Right hindlimb (tissue), 1 donor: ENCODE measurements around the gene DEDD2.

ENCODE experiments used
- DNase-seq: peaks from one replicate; pipeline ENCODE4 v3.0.0-alpha.2; 2018

Gene DEDD2

DNA sequence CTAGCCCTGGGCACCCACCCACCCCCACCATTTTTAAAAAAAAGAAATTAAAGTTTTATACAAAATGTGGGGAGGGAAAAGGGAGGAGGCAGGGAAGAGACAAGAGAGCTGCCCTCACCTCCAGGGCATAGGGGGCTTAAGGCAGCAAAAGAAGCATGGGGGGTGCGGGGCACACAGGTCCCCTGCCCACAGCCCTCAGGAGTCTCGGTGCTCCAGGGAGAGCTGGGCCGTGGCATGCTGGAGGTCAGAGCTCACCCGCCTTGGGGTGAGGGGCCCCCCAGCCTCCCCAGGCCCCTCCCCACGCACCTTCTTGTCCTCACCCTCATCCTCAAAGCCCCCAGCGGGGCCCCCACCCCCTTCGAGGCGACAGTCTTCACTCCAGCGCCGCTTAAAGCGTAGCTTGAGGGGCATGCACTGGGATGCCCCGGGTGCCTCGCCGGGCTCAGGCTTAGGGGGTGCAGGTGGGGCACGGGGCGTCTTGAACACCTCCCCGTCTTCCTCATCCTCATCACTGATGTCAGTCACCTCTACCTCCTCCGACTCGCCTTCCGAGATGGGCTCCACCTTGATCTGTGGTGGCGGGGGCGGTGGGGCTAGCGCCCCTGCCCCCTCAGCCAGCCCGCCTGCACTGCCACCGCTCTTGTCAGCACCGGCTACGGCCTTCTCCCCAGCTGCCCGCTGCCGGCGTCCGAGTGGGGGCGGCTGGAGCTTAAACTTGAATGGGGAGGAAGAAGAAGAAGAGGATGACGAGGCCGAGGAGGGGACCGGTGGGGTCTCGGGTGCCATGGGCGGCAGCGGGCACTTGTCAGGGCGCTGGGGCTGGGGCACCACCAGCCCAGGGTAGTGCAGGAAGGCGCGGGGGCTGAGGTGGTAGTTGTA, 31.0 kb upstream of the DEDD2 start:
- no peak for DNase-seq

- peak; percentile 25 for DNase-seq
These were observed 30.2 kb upstream of the DEDD2 start for GRCh38 chr19:42247640-42248199.

- DNase-seq: peak; percentile 19
These were observed 29.6 kb upstream of the DEDD2 start for GRCh38 chr19:42246922-42247639.

- DNase-seq: peak; percentile 81
These were observed 28.9 kb upstream of the DEDD2 start for GRCh38 chr19:42246143-42246921.

- no peak for DNase-seq
These were observed 27.8 kb upstream of the DEDD2 start for GRCh38 chr19:42245231-42245630.

DNA sequence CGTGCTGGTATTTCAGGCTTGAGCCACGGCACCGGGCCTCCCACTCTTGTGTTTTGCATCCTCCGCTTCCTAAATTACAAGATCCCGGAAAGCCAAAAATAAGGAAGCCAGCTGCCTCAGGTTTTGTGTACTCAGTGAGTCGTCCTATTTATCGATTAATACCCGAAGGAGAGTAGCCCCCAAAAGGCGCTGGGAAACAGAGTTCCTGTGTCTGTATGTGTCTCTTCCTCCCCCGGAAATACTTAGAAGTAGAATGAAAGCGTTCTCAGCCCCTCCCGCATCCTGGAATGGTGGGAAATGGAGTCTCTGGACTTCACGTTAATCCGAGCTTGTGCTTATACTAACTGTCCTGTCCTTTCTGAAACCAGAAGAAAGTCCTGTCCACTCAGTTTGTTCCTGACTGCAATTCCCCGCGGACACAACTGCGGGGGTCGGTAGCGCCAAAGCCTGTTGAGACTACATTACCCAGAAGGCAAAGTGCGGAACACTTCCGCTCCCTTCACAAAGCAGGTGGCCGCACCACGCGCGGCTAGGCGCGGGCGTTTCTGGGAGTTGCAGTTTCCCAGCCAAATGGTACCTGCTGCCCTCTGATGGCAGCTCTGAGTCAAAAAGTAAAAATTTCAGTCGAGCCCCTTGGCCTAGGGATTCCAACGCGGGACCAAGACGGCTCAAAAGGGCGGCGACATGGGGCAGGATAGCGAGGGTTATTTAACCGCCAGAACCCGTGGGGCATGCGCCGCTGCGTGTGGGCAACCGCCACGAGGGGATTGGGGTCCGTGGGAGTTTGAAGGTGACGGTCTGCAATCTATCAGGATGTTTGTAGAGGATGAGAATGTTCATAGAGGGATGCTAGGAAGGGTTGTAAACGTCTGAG, 27.1 kb upstream of the DEDD2 start:
- peak; percentile 96 for DNase-seq

GRCh38 chr19:42242512-42243409, 25.3 kb upstream of the DEDD2 start, which contains the start of gene GSK3A:
GSK3A (minus strand) TSS chr19:42242602; CDS start chr19:42242465, 137 bp downstream.
- peak; percentile 99 for DNase-seq

GRCh38 chr19:42242069-42242511, 24.6 kb upstream of the DEDD2 start:
- no peak for DNase-seq

DNA sequence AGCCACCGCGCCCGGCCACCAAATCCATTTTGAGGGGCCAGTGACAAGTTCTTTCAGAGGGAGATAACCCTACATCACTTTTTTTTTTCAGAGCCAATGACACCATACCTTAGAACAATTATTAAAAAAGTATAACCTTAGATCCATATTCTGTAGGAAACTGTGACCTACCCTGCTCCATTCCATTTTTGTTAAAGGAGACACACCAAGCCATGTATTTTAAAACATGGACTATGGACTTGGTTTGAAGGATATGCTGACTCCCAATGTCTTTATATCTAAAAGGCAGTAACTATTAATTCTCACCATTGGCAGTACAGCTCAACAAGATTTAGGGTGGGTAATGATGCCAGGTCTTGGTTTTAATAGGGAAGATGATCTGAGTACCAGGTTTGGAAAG, 23.8 kb upstream of the DEDD2 start:
- DNase-seq: no peak

DNA sequence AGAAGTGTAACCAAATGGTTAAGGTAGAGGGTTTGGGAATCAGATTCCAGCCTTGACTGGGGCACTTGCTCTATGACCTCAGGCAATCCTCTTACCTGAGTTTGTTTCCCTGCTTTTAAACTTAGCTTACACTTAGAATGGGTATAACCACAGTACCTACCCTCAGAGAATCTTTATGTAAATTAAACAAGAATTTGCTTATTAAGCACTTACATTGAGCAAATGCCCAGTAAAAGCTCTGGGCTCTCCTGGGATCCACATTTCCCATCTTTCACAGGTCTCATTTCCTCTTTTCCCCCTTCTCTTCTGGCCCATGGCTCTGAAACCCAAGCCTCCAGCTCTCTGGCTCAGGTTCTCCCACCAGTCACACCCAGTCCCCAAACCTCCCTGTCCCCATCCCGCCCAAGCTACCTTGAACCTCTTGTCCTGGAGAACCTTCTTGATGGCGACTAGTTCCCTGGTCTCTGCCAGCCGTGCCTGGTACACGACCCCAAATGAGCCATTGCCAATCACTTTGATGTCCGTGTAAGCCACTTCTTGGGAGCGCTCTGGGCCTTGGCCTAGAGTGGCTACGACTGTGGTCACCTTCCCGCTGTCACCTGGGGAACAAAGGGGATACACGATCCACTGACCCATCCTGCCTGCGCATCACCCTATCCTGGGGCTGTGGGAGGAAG, 22.2 kb upstream of the DEDD2 start:
- no peak for DNase-seq

- no peak for DNase-seq
These were observed 17.7 kb upstream of the DEDD2 start for GRCh38 chr19:42235181-42235580.

- no peak for DNase-seq
These were observed 16.9 kb upstream of the DEDD2 start for GRCh38 chr19:42234364-42234763.

- no peak for DNase-seq
These were observed 16.3 kb upstream of the DEDD2 start for GRCh38 chr19:42233678-42234292.

GRCh38 chr19:42233106-42233505, 15.6 kb upstream of the DEDD2 start:
- DNase-seq: no peak

GRCh38 chr19:42232435-42232834, 15.0 kb upstream of the DEDD2 start:
- DNase-seq: no peak

GRCh38 chr19:42230571-42230970, 13.1 kb upstream of the DEDD2 start:
- no peak for DNase-seq

DNA sequence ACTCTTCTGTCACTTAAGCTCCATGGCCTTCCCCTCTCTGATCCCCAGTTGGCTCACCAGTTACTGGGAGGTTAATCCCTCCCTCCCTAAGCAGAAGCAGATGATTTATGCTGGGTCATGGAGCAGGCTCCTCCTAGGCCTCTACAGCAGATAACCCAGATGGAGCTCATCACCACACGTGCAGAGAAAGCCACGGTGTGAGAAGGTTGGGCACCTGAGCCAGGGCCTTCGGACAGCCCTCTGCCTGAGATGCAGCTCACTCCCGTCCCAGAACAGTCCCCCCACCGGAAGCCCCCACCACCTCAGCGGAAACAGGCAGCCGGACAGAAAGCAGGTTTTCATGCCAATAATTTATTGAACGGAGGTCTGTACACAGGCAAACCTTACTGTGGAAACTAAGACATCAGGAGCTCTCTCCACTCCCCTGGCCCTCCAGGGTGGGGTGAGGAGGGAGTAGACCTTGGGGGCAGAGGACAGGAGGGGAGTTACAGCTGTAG, 12.4 kb upstream of the DEDD2 start:
- no peak for DNase-seq

DNA sequence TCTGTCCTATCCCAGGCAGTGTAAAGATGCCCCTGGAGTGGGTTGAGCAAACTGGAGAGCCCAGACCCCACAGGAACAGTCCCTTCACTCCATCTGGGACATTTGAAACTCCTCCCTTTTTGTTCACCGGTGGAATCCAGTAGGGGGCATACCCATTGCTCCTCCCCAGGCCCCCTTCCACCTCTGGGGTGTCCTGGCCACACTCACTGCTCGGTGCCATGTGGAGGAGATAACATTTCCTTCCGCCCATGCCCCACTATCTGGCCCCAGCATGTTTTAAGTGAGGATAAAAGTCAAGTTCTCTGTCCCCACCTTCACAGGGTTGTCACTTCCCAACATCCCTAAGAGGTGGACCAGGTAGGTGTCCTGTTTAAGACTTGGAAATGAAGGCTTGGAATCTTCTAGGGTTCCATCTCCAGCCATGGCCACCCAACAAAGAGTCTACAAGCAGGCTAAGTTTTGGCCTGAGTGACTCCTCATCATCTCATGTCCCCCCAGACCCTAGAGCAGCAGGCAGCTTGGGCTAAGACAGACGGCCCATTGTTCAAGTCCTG, 11.9 kb upstream of the DEDD2 start:
- no peak for DNase-seq

- DNase-seq: no peak
These were observed 11.2 kb upstream of the DEDD2 start for GRCh38 chr19:42228641-42229040.
